HepG2 (cell line): ENCODE results near the gene POMT2. TPM values are rescaled to one million over a fixed set of nuclear protein-coding genes. Genes with fewer than 3 reads are reported as not detected.

Experiments
- ATAC-seq: fragments of 200-7000 bp; cut with Tn5 transposase; 3 replicates; pipeline ENCODE4 v1.9.1; 2020; ENCODE audit warnings: mild to moderate bottlenecking, moderate library complexity
- BruUV-seq: library from RNA; stranded (reverse); fragments of 400-500 nt; replicated peaks from 2 replicates; lab custom pipeline; 2021; lab: Mats Ljungman, UMichigan
- CTCF ChIA-PET: fragments of 300-600 bp; formaldehyde crosslinking; extraction: SDS; loops from one replicate; lab custom pipeline; 2021; ENCODE audit warnings: low total read pairs, inconsistent platforms, low intra/inter-chr PET ratio; lab: Yijun Ruan, JAX
- POLR2A ChIA-PET: fragments of 350-600 bp; sonication (Branson Sonifier 250); formaldehyde crosslinking; loops from one replicate; lab custom pipeline; 2020; ENCODE audit warnings: antibody characterized with exemption, inconsistent platforms; lab: Yijun Ruan, JAX
- DNase-seq: peaks from one replicate; pipeline ENCODE4 v3.0.0-alpha.2; 2015; ENCODE audit warnings: low spot score
- FAIRE-seq: peaks from 3 replicates; lab custom pipeline; 2011; peaks lifted over from hg19 to GRCh38; lab: Jason Lieb, UNC
- H2AFZ ChIP-seq: one replicate; pipeline ENCODE4 v1.6.1; 2011; ENCODE audit warnings: low read length, inconsistent platforms
- H3K27ac ChIP-seq: fragments of 300-600 bp; 3 replicates; pipeline ENCODE4 v1.8.0; 2011; ENCODE audit warnings: mixed run types, mild to moderate bottlenecking, mixed read lengths, low read length, inconsistent platforms; ENCODE audit not compliant: insufficient read depth; ENCODE audit errors: extremely low read length
- H3K27me3 ChIP-seq, 2 experiments: fragments of 200-600 bp in 1 of 2; 2 replicates in 1 of 2; 3 replicates in 1 of 2; pipeline versions ENCODE4 v1.6.0 to v1.8.0; 2011; ENCODE audit warnings: low read length in 2 of 2, mild to moderate bottlenecking in 2 of 2, moderate library complexity in 2 of 2, inconsistent platforms in 1 of 2; ENCODE audit not compliant: insufficient read depth in 2 of 2, control insufficient read depth in 1 of 2
- H3K36me3 ChIP-seq, 2 experiments: fragments of 200-600 bp in 1 of 2; replicated peaks in 1 of 2; 2 replicates in 1 of 2; 3 replicates in 1 of 2; pipeline versions ENCODE4 v1.5.1 to v1.8.0; 2011; ENCODE audit warnings: low read length in 2 of 2, inconsistent platforms in 1 of 2; ENCODE audit not compliant: insufficient read depth in 2 of 2, control insufficient read depth in 1 of 2
- H3K4me1 ChIP-seq: 2 replicates; pipeline ENCODE4 v1.5.1; 2012; ENCODE audit warnings: low read length, inconsistent platforms; ENCODE audit not compliant: insufficient read depth
- H3K4me2 ChIP-seq: 2 replicates; pipeline ENCODE4 v1.6.0; 2011; ENCODE audit warnings: low read depth, low read length, inconsistent platforms
- H3K4me3 ChIP-seq, 3 experiments: fragments of 200-600 bp in 1 of 3; sonication (generic), shearing (Covaris generic) in 1 of 3; replicated peaks in 1 of 3; 2 replicates each; pipeline ENCODE4 v1.5.1; 2011 to 2016; ENCODE audit warnings: low read length in 3 of 3, inconsistent platforms in 2 of 3, low read depth in 2 of 3, mild to moderate bottlenecking in 2 of 3, control low read depth in 1 of 3, mixed read lengths in 1 of 3; ENCODE audit not compliant: insufficient read depth in 1 of 3
- H3K79me2 ChIP-seq: one replicate; pipeline ENCODE4 v1.6.1; 2011; ENCODE audit warnings: low read length, inconsistent platforms; ENCODE audit not compliant: insufficient read depth
- H3K9ac ChIP-seq: 2 replicates; pipeline ENCODE4 v1.6.0; 2011; ENCODE audit warnings: mild to moderate bottlenecking, low read depth, low read length, inconsistent platforms; ENCODE audit not compliant: insufficient read depth
- H3K9me3 ChIP-seq: 2 replicates; pipeline ENCODE4 v1.5.1; 2012; ENCODE audit warnings: mild to moderate bottlenecking, low read length
- H4K20me1 ChIP-seq: 2 replicates; pipeline ENCODE4 v1.6.0; 2011; ENCODE audit warnings: inconsistent platforms, mild to moderate bottlenecking, low read length, moderate library complexity; ENCODE audit not compliant: insufficient read depth
- BORCS8-MEF2B ChIP-seq: sonication (generic); formaldehyde crosslinking; IDR thresholded peaks from 2 replicates; pipeline ENCODE4 v1.8.0; 2022; ENCODE audit warnings: mild to moderate bottlenecking, missing genetic modification reagents
- ERF ChIP-seq: IDR thresholded peaks from 2 replicates; pipeline ENCODE4 v1.6.1; 2018; ENCODE audit warnings: missing biosample characterization, missing genetic modification reagents
- HNRNPL ChIP-seq: fragments of 200-400 bp; formaldehyde crosslinking; IDR thresholded peaks from 2 replicates; pipeline ENCODE4 v1.6.1; 2017; ENCODE audit warnings: mild to moderate bottlenecking, low read depth, low read length
- ZNF260 ChIP-seq: sonication (generic); formaldehyde crosslinking; IDR thresholded peaks from 2 replicates; pipeline ENCODE4 v1.4.0; 2020; ENCODE audit warnings: missing genetic modification reagents, low read depth, mild to moderate bottlenecking, borderline replicate concordance
- ZNF331 ChIP-seq: sonication (generic); formaldehyde crosslinking; IDR thresholded peaks from 2 replicates; pipeline ENCODE4 v1.4.0; 2020; ENCODE audit warnings: missing genetic modification reagents
- ZNF550 ChIP-seq: sonication (generic); formaldehyde crosslinking; IDR thresholded peaks from 2 replicates; pipeline ENCODE4 v1.4.0; 2020; ENCODE audit warnings: mild to moderate bottlenecking, missing genetic modification reagents, borderline replicate concordance
- ZNF768 ChIP-seq: sonication (generic); formaldehyde crosslinking; IDR thresholded peaks from 2 replicates; pipeline ENCODE4 v1.4.0; 2020; ENCODE audit warnings: missing genetic modification reagents
- WGBS: methylation state at CpG from one replicate; pipeline ENCODE4 v1.1.6; 2017; ENCODE audit warnings: low lambda C conversion rate; 5-methylcytosine and 5-hydroxymethylcytosine counted together
- in situ Hi-C: cut with HindIII; loops from 2 replicates; pipeline ENCODE4 v1.10.0; 2017; ENCODE audit warnings: low pct_unique_long_range_greater_than_20kb; ENCODE audit not compliant: extremely low pct_ligation_motif_present
- intact Hi-C: fragments of 100-400 bp; cut with micrococcal nuclease; formaldehyde crosslinking; loops from one replicate; pipeline ENCODE4 v1.10.0; 2022; ENCODE audit not compliant: unreplicated experiment
- polyA plus RNA-seq, 8 experiments: library from polyadenylated mRNA; depleted of rRNA in 3 of 8; stranded (reverse) in 7 of 8; unstranded in 1 of 8; fragments of >200 nt; fragmentation: Illumina TruSeq in 4 of 8; extraction: Trizol in 4 of 8; gene quantifications; 2 replicates each; pipeline versions ENCODE4 v1.2.1 to v1.2.3, GENCODE V29; 2011 to 2016; ENCODE audit warnings: low read depth in 4 of 8, missing spikeins in 1 of 8, mixed read lengths in 1 of 8; ENCODE audit not compliant: insufficient read depth in 1 of 8
- total RNA-seq, 5 experiments: library from RNA; depleted of rRNA; stranded (reverse); fragments of >200 nt; fragmentation: Illumina TruSeq; extraction: Trizol; gene quantifications; 2 replicates each; pipeline ENCODE4 v1.2.3, GENCODE V29; 2016; ENCODE audit warnings: low read depth in 1 of 5
- TF ChIP-seq, protein P1 (sequence below): sonication (generic); formaldehyde crosslinking; IDR thresholded peaks from 2 replicates; pipeline ENCODE4 v1.8.0; 2022; ENCODE audit warnings: mild to moderate bottlenecking, missing genetic modification reagents
- TF ChIP-seq, protein P2 (sequence below): sonication (generic); formaldehyde crosslinking; conservative IDR thresholded peaks from 2 replicates; pipeline ENCODE4 v1.4.0; 2020; ENCODE audit warnings: mild to moderate bottlenecking, missing genetic modification reagents, moderate library complexity
- TF ChIP-seq, protein P3 (sequence below): sonication (generic); formaldehyde crosslinking; IDR thresholded peaks from 2 replicates; pipeline ENCODE4 v1.4.0; 2020; ENCODE audit warnings: mild to moderate bottlenecking, low read depth, missing genetic modification reagents

POMT2 gene
- total and polyA plus RNA-seq, 2 of the 13 experiments (the other 11 are each of a cell fraction or from before 2014, with no cell fraction given): 15.3 to 15.9 TPM

DNA sequence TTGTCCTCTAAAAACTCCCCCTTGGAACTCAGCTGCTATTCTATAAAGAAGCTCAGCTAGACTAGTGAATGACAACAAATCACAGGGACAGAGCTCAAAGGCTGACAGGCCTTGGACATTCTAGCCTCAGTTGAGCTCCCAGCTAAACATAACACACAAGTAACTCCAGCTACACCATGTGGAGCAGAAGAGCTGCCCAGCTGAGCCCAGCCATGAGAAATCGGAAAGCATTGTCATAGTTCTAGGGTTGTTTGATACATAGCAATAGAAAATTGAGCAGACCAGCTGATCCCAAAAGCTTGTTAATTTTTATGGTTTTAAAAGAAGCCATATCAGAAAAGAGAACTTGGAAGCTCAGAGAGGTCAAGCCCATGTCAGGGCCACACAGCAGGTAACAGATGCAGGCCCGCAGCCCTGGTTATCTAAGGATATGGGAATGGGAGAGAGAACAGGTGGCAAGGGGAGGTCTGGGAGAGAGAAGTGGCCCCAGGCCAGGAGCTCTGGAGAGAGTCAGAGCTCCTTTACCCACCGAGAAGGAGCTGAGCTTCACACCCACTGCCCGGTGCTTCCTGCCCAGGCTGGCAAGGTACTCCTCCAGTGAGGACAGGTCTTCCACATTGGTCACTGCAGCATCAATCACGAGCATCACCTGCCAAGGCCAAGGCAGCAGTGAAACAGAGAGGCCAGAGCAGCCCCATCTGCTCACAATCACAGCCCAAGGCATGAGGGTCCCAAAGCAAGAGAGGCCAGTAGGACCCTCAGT is 52.6 kb downstream of the POMT2 start:
- intact Hi-C loops (no loop called here), in situ Hi-C loops (no loop called here)
- WGBS: 82% methylated on average over 2 of the region's 5 CpGs
- Histone ChIP-seq H3K4me2 (no peak overlapping the region), H3K4me1 (no peaks in the 10 kb centered on the region), H3K4me3 (no peak overlapping the region), H3K36me3 (no peaks in the 10 kb centered on the region), H3K9me3 (no peaks in the 10 kb centered on the region), H3K27me3 (peaks cover 9 to 48% of the 10 kb centered on the region in 2 experiments; a peak in 4 of 5 replicates), H3K79me2 (no peaks in the 10 kb centered on the region), H3K27ac (no peak overlapping the region), H2AFZ (no peak overlapping the region), H4K20me1 (peaks cover 2% of the 10 kb centered on the region; the same call in 1 of the 2 replicates), H3K9ac (no peak overlapping the region)
- CTCF ChIA-PET: no interaction called here
- POLR2A ChIA-PET: no interaction called here
- ATAC-seq: no peak
- TF ChIP-seq ZNF331 (peak; percentile 97), ZNF768 (CRISPR knock-in tag) (0 out of 2 replicates have a peak, but pooled peaks have one; percentile 42), BORCS8-MEF2B (CRISPR knock-in tag) (no peak), ZNF550 (CRISPR knock-in tag) (no peak), ZNF260 (CRISPR knock-in tag) (no peak), HNRNPL (no peak)
- BruUV-seq: no TSS peak
- DNase-seq: no peak
- no peak for FAIRE-seq

DNA sequence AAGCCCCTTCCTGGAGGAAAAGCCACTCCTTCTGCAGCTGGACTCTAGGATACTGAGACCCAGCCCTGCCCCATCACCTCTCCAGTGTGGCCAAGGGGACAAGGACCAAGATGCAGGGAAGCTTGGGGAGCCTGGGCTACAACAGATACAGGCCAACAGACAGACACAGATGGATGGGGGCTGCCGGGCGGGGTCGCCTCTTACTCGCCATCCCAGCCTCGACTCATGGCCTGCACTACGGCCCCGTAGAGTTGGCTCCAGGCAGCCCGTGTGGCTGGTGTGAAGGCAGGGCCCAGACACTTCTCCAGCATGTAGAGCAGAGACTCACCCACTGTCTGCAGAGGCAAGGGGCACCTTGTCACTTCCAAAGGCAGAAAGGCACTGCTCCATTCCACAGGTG is 54.3 kb downstream of the POMT2 start:
- POLR2A ChIA-PET: no interaction called here
- H2AFZ ChIP-seq: no peak overlapping the region
- H3K4me2 ChIP-seq: no peak overlapping the region
- H3K27me3 ChIP-seq: peaks cover 9 to 57% of the 10 kb centered on the region in 2 experiments; a peak in 4 of 5 replicates
- CTCF ChIA-PET: no interaction called here
- FAIRE-seq (no peak), ATAC-seq (no peak), DNase-seq (no peak)
- no TSS peak for BruUV-seq
- no peak overlapping the region for H3K9ac ChIP-seq
- intact Hi-C loops (no loop called here), in situ Hi-C loops (no loop called here)
- no peak overlapping the region for H3K27ac ChIP-seq
- H3K36me3 ChIP-seq: no peaks in the 10 kb centered on the region
- no peaks in the 10 kb centered on the region for H3K79me2 ChIP-seq
- no peak overlapping the region for H3K4me3 ChIP-seq
- H4K20me1 ChIP-seq: peaks cover 2% of the 10 kb centered on the region; the same call in 1 of the 2 replicates
- no peaks in the 10 kb centered on the region for H3K9me3 ChIP-seq
- H3K4me1 ChIP-seq: no peaks in the 10 kb centered on the region
- WGBS: 25% methylated on average over 8 of the region's 8 CpGs
- TF ChIP-seq, protein P1, sequence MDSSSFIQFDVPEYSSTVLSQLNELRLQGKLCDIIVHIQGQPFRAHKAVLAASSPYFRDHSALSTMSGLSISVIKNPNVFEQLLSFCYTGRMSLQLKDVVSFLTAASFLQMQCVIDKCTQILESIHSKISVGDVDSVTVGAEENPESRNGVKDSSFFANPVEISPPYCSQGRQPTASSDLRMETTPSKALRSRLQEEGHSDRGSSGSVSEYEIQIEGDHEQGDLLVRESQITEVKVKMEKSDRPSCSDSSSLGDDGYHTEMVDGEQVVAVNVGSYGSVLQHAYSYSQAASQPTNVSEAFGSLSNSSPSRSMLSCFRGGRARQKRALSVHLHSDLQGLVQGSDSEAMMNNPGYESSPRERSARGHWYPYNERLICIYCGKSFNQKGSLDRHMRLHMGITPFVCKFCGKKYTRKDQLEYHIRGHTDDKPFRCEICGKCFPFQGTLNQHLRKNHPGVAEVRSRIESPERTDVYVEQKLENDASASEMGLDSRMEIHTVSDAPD (CRISPR knock-in tag): no peak
- TF ChIP-seq, protein P2, sequence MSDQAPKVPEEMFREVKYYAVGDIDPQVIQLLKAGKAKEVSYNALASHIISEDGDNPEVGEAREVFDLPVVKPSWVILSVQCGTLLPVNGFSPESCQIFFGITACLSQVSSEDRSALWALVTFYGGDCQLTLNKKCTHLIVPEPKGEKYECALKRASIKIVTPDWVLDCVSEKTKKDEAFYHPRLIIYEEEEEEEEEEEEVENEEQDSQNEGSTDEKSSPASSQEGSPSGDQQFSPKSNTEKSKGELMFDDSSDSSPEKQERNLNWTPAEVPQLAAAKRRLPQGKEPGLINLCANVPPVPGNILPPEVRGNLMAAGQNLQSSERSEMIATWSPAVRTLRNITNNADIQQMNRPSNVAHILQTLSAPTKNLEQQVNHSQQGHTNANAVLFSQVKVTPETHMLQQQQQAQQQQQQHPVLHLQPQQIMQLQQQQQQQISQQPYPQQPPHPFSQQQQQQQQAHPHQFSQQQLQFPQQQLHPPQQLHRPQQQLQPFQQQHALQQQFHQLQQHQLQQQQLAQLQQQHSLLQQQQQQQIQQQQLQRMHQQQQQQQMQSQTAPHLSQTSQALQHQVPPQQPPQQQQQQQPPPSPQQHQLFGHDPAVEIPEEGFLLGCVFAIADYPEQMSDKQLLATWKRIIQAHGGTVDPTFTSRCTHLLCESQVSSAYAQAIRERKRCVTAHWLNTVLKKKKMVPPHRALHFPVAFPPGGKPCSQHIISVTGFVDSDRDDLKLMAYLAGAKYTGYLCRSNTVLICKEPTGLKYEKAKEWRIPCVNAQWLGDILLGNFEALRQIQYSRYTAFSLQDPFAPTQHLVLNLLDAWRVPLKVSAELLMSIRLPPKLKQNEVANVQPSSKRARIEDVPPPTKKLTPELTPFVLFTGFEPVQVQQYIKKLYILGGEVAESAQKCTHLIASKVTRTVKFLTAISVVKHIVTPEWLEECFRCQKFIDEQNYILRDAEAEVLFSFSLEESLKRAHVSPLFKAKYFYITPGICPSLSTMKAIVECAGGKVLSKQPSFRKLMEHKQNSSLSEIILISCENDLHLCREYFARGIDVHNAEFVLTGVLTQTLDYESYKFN (CRISPR knock-in tag): no peak
- TF ChIP-seq ERF (CRISPR knock-in tag): no peak
- TF ChIP-seq, protein P3, sequence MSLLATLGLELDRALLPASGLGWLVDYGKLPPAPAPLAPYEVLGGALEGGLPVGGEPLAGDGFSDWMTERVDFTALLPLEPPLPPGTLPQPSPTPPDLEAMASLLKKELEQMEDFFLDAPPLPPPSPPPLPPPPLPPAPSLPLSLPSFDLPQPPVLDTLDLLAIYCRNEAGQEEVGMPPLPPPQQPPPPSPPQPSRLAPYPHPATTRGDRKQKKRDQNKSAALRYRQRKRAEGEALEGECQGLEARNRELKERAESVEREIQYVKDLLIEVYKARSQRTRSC (CRISPR knock-in tag): no peak
